ENCODE results near the gene AIFM1.

Gene AIFM1

DNA sequence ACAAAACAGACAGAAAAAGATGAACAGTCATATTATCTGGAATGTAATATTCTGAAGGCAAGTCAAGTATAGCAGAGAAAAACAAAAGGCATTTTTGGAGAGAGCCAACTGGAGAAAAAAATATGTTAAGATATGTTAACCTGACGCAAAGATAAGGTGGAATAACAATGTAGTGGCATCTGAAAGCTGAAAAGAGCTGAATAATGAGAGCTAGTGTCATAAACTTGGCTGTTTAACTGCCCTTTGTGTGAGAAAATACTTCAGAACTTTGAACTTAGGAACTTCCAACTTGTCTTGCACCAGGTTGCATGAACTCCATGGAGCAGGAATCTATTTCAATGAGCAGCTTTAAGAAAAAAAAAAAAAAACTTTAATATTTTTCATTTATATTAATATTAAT lies 39.0 kb upstream of the AIFM1 start:
- peak in 1 of 2 donors; percentile 21 for DNase-seq
- H3K4me1 ChIP-seq (ENCODE audit: control insufficient read depth in 1 of 2, insufficient read depth in 2 of 2, low read length in 2 of 2): no peaks in the 10 kb centered on the region

DNA sequence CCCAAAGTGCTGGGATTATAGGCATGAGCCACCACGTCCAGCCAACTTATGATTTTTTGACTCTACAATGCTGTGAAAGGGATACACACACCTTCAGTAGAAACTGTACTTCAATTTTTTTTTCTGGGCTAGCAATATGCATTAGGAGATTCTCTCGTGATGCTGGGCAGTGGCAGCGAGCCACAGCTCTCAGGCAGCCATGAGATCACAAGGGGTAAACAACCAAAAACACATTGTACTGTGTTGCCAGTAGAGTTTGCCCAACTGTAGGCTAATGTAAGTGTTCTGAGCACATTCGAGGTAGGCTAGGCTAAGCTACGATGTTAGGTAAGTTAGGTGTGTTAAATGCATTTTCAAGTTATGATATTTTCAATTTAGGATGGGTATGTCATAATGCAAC lies 31.8 kb upstream of the AIFM1 start:
- Histone ChIP-seq H3K18ac (ENCODE audit: low read length) (no peak overlapping the region), H2AFZ (ENCODE audit: insufficient read depth, low read length, poor library complexity) (no peak overlapping the region), H3K27me3 (ENCODE audit: insufficient read depth, low read length) (no peaks in the 10 kb centered on the region), H4K91ac (ENCODE audit: low read depth, low read length) (no peak overlapping the region), H2BK5ac (ENCODE audit: low read depth, low read length, poor library complexity) (no peak overlapping the region), H3K4me2 (ENCODE audit: low read length) (no peak overlapping the region), H3K4me3 (ENCODE audit: low read depth, low read length) (no peak overlapping the region), H2BK120ac (ENCODE audit: insufficient read depth, low read length, poor library complexity) (no peak overlapping the region), H3K9ac (ENCODE audit: low read length) (no peak overlapping the region), H3K79me1 (ENCODE audit: low read length) (no peaks in the 10 kb centered on the region), H3K27ac (ENCODE audit: low read depth, low read length) (no peak overlapping the region), H2AK5ac (ENCODE audit: low read length) (no peak overlapping the region), H4K12ac (ENCODE audit: low read depth, low read length) (no peak overlapping the region), H3K36me3 (ENCODE audit: control insufficient read depth in 1 of 2, insufficient read depth in 2 of 2, low read length in 2 of 2) (no peaks in the 10 kb centered on the region), H3K79me2 (ENCODE audit: control insufficient read depth, insufficient read depth, low read length, poor library complexity) (no peaks in the 10 kb centered on the region), H2BK12ac (ENCODE audit: low read length) (no peak overlapping the region), H4K8ac (ENCODE audit: low read depth, low read length) (no peak overlapping the region), H3K23ac (ENCODE audit: low read length) (no peak overlapping the region), H3K14ac (ENCODE audit: low read length) (no peak overlapping the region), H3K4me1 (ENCODE audit: control insufficient read depth in 1 of 2, insufficient read depth in 2 of 2, low read length in 2 of 2) (no peaks in the 10 kb centered on the region), H3K9me3 (ENCODE audit: insufficient read depth, low read depth, low read length) (no peaks in the 10 kb centered on the region), H3K4ac (ENCODE audit: low read depth, low read length) (no peak overlapping the region)
- no peak for DNase-seq
- no CpG with 5 or more reads among the region's 5 CpGs for WGBS (ENCODE audit: extremely low coverage, insufficient coverage, insufficient read length)

More for the DNA sequence above, 39.0 kb upstream of the AIFM1 start:
- Histone ChIP-seq H3K79me1 (ENCODE audit: low read length) (no peaks in the 10 kb centered on the region), H3K9ac (ENCODE audit: low read length) (no peak overlapping the region), H3K27me3 (ENCODE audit: insufficient read depth, low read length) (no peaks in the 10 kb centered on the region), H3K4me2 (ENCODE audit: low read length) (no peak overlapping the region), H3K23ac (ENCODE audit: low read length) (no peak overlapping the region), H2BK120ac (ENCODE audit: insufficient read depth, low read length, poor library complexity) (no peak overlapping the region), H3K4ac (ENCODE audit: low read depth, low read length) (no peak overlapping the region), H2BK5ac (ENCODE audit: low read depth, low read length, poor library complexity) (no peak overlapping the region), H3K18ac (ENCODE audit: low read length) (no peak overlapping the region), H3K9me3 (ENCODE audit: insufficient read depth, low read depth, low read length) (no peaks in the 10 kb centered on the region), H3K36me3 (ENCODE audit: control insufficient read depth in 1 of 2, insufficient read depth in 2 of 2, low read length in 2 of 2) (no peaks in the 10 kb centered on the region), H4K12ac (ENCODE audit: low read depth, low read length) (no peak overlapping the region), H2AFZ (ENCODE audit: insufficient read depth, low read length, poor library complexity) (no peak overlapping the region), H4K8ac (ENCODE audit: low read depth, low read length) (no peak overlapping the region), H3K79me2 (ENCODE audit: control insufficient read depth, insufficient read depth, low read length, poor library complexity) (no peaks in the 10 kb centered on the region), H3K4me3 (ENCODE audit: low read depth, low read length) (no peak overlapping the region), H3K14ac (ENCODE audit: low read length) (no peak overlapping the region), H4K91ac (ENCODE audit: low read depth, low read length) (no peak overlapping the region), H3K27ac (ENCODE audit: low read depth, low read length) (no peak overlapping the region), H2BK12ac (ENCODE audit: low read length) (no peak overlapping the region), H2AK5ac (ENCODE audit: low read length) (no peak overlapping the region)
- no CpG with 5 or more reads among the region's 1 CpG for WGBS (ENCODE audit: extremely low coverage, insufficient coverage, insufficient read length)

DNA sequence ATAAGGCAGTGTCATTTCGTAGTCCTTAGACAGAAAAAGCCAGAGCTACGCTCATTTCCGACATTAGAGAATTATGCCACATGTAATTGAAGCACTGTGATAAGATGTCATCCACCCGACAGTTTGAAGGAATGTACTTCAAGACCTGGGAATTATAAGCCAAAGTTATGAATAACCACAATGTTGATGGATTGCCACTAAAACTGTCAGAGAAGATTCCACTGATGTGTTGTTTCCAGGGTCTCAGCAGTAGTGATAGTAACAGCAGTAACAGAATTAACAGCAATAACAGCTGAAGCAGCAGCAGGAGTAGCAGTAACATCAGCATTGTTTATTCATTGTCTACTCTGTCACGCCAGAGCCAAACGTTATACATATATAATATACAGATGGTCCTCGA lies 30.8 kb upstream of the AIFM1 start:
- H3K4me2 ChIP-seq (ENCODE audit: low read length): no peak overlapping the region
- no peaks in the 10 kb centered on the region for H3K9me3 ChIP-seq (ENCODE audit: insufficient read depth, low read depth, low read length)
- H3K18ac ChIP-seq (ENCODE audit: low read length): no peak overlapping the region
- no peak overlapping the region for H4K12ac ChIP-seq (ENCODE audit: low read depth, low read length)
- no peak for DNase-seq
- H2BK120ac ChIP-seq (ENCODE audit: insufficient read depth, low read length, poor library complexity): no peak overlapping the region
- H3K36me3 ChIP-seq (ENCODE audit: control insufficient read depth in 1 of 2, insufficient read depth in 2 of 2, low read length in 2 of 2): no peaks in the 10 kb centered on the region
- H3K23ac ChIP-seq (ENCODE audit: low read length): no peak overlapping the region
- WGBS (ENCODE audit: extremely low coverage, insufficient coverage, insufficient read length): no CpG with 5 or more reads among the region's 7 CpGs
- no peak overlapping the region for H3K9ac ChIP-seq (ENCODE audit: low read length)
- H3K27me3 ChIP-seq (ENCODE audit: insufficient read depth, low read length): no peaks in the 10 kb centered on the region
- no peak overlapping the region for H3K27ac ChIP-seq (ENCODE audit: low read depth, low read length)
- H3K4ac ChIP-seq (ENCODE audit: low read depth, low read length): no peak overlapping the region
- no peaks in the 10 kb centered on the region for H3K79me1 ChIP-seq (ENCODE audit: low read length)
- no peaks in the 10 kb centered on the region for H3K79me2 ChIP-seq (ENCODE audit: control insufficient read depth, insufficient read depth, low read length, poor library complexity)
- no peak overlapping the region for H3K14ac ChIP-seq (ENCODE audit: low read length)
- H4K91ac ChIP-seq (ENCODE audit: low read depth, low read length): no peak overlapping the region
- no peak overlapping the region for H2AFZ ChIP-seq (ENCODE audit: insufficient read depth, low read length, poor library complexity)
- no peak overlapping the region for H2BK5ac ChIP-seq (ENCODE audit: low read depth, low read length, poor library complexity)
- H3K4me1 ChIP-seq (ENCODE audit: control insufficient read depth in 1 of 2, insufficient read depth in 2 of 2, low read length in 2 of 2): no peaks in the 10 kb centered on the region
- H2BK12ac ChIP-seq (ENCODE audit: low read length): no peak overlapping the region
- no peak overlapping the region for H2AK5ac ChIP-seq (ENCODE audit: low read length)
- no peak overlapping the region for H4K8ac ChIP-seq (ENCODE audit: low read depth, low read length)
- H3K4me3 ChIP-seq (ENCODE audit: low read depth, low read length): no peak overlapping the region

- Histone ChIP-seq H2BK5ac (ENCODE audit: low read depth, low read length, poor library complexity) (no peak overlapping the region), H2AFZ (ENCODE audit: insufficient read depth, low read length, poor library complexity) (no peak overlapping the region), H3K14ac (ENCODE audit: low read length) (no peak overlapping the region), H3K36me3 (ENCODE audit: control insufficient read depth in 1 of 2, insufficient read depth in 2 of 2, low read length in 2 of 2) (no peaks in the 10 kb centered on the region), H3K4me2 (ENCODE audit: low read length) (no peak overlapping the region), H3K9ac (ENCODE audit: low read length) (no peak overlapping the region), H3K4me1 (ENCODE audit: control insufficient read depth in 1 of 2, insufficient read depth in 2 of 2, low read length in 2 of 2) (peaks cover 7% of the 10 kb centered on the region in 2 experiments), H2AK5ac (ENCODE audit: low read length) (peak overlapping the region; percentile 46), H4K12ac (ENCODE audit: low read depth, low read length) (no peak overlapping the region), H3K27me3 (ENCODE audit: insufficient read depth, low read length) (no peaks in the 10 kb centered on the region), H3K23ac (ENCODE audit: low read length) (no peak overlapping the region), H2BK120ac (ENCODE audit: insufficient read depth, low read length, poor library complexity) (no peak overlapping the region), H2BK12ac (ENCODE audit: low read length) (no peak overlapping the region), H3K4me3 (ENCODE audit: low read depth, low read length) (no peak overlapping the region), H3K79me2 (ENCODE audit: control insufficient read depth, insufficient read depth, low read length, poor library complexity) (no peaks in the 10 kb centered on the region), H4K8ac (ENCODE audit: low read depth, low read length) (no peak overlapping the region), H3K27ac (ENCODE audit: low read depth, low read length) (no peak overlapping the region), H4K91ac (ENCODE audit: low read depth, low read length) (no peak overlapping the region), H3K4ac (ENCODE audit: low read depth, low read length) (no peak overlapping the region), H3K9me3 (ENCODE audit: insufficient read depth, low read depth, low read length) (no peaks in the 10 kb centered on the region), H3K18ac (ENCODE audit: low read length) (no peak overlapping the region), H3K79me1 (ENCODE audit: low read length) (peaks cover 3% of the 10 kb centered on the region)
- WGBS (ENCODE audit: extremely low coverage, insufficient coverage, insufficient read length): no CpG with 5 or more reads among the region's 4 CpGs
- DNase-seq: no peak
Measured at GRCh38 chrX:130190801-130191200, 25.2 kb upstream of the AIFM1 start.
